Mesenteric fat pad (tissue), 1 donor: ENCODE data around the gene N4BP3. TPM values are rescaled to one million over a fixed set of nuclear protein-coding genes. Genes with fewer than 3 reads are reported as not detected.

Experiments used
- DNase-seq: peaks from one replicate; pipeline ENCODE4 v3.0.0-alpha.2; 2020; ENCODE audit warnings: low spot score
- total RNA-seq: library from RNA; stranded (reverse); fragmentation: NEBNext Ultra II Directional; extraction: Animal tissue kit (Norgen Biotek cat#: 25700); gene quantifications from one replicate; pipeline ENCODE4 v1.2.1, GENCODE V29; 2021
- donor health status: DM: yes; HTN: yes; CAD: no.

Gene N4BP3
- total RNA-seq, 1 donor from 2014 or later, result 2.4 TPM

DNA sequence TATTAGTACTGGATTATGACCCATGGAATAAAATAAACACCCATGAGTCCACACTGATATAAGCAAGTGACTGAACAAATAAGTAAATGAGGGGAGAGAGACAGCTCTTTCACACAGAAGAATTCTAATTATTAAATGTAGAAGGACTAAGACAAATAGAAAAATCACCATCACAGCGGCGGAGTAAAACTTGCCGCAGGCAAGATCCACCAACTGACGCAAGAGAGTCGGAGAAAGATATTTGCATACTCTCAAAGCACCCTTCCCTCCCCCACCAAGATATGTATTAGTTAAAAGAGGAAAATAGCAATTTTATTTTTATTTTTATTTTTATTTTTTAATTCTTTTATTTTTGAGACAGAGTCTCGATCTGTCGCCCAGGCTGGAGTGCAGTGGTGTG, 14.6 kb upstream of the N4BP3 start:
- no peak for DNase-seq

DNA sequence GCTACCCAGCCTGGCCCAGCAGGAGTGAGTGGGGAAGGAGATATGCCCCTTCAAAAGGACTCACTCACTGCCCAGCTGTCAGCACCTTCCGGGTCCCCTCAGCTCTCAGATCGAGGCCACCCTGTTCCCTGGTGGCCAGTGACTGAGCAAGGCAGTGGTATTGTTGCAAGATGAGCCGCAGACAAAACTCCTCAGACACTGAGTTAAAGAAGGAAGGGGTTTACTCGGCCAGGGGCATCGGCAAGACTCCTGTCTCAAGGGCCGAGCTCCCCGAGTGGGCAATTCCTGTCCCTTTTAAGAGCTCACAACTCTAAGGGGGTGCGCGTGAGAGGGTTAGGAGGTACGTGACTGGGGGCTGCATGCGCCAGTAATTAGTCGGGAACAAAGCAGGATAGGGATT, 9.7 kb upstream of the N4BP3 start:
- DNase-seq, result no peak

DNA sequence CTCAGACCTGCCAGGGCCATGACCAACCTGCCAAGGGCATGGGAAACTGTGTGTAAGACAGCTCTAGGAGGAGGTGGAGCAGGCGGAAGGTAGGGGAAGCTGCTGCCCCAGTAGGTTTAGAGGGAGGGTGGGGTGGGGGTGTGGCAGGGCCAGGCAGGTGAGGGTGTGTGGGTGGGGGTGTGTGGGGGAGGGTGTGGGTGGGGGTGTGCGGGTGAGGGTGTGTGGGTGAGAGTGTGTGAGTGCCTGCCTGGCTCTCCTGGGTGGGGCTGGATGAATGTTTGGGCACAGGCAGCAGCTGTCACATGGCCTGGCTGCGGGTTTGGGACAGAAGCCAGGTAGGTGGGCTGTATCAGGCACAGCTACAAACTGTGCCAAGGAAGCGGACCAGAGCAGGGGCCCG, 8.8 kb upstream of the N4BP3 start:
- DNase-seq, result no peak

DNA sequence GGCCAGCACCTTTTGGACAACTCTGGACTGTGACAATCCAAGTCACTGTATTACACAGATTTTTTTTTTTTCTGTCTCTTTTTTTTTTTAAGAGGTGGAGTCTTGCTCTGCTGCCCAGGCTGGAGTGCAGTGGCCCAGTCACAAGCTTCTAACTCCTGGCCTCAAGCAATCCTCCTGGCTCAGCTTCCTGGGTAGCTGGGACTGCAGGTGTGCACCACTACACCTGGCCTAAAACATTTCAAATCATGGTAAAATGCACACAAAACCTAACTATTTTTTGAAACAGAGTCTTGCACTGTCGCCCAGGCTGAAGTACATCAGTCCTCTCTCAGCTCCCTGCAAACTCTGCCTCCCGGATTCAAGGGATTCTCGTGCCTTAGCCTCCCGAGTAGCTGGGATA, 7.2 kb upstream of the N4BP3 start:
- no peak for DNase-seq

DNA sequence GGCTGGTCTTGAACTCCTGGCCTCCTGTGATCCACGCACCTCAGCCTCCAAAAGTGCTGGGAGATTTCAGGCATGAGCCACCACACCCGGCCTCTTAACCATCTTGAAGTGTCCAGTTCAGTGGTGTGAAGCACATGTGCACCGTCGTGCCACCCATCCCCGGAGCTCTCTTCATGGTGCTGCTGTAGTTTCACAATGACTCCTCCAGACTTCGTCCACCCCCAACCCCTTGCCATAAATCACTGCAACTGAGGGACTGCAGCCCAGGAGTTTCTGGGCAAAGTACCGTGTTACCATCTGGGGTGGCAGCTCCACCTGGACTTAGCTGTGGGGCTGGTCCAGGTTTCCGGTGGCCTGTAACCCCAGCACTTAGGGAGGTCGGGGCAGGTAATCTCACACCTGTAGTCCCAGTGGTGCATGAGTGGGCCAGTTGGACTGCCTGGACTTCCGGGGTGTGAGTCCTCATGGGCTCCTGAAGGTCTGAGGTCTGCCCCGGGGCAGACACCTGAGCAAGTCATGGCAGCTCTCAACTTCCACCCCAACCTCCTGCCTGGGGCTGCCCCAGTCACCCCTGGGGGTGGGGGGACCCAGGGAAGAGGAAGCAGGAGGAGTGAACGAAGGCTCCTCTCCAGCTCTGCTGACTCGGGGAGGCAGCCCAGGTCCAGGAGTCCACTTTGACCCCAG, 6.6 kb upstream of the N4BP3 start:
- no peak for DNase-seq

DNA sequence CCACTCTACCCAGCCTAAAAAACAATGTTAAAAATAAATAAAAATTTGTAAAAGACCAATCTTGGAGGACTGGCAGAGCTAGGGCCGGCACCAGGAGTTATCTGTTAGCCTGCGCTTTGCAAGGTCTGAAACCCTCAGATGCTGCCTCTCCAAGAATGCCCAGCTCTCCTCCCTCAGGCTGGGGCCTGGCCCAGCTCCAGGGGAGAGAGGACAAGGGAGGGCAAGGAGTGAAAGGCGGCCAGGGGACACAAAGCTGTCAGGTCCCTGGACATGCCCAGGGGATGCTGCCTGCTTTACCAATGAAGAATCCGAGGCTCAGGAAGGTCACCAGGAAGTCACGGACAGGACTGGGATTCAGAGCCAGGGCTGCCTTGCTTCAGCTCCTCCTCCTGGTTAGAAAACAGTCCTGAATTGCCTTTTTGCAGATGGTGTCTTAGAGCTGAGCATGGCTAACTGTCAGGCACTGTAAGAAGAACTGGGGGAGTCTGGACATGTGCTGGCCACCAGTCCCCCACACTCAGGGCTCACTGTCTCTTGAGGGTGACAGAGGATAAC, 5.5 kb upstream of the N4BP3 start:
- DNase-seq, result no peak

DNA sequence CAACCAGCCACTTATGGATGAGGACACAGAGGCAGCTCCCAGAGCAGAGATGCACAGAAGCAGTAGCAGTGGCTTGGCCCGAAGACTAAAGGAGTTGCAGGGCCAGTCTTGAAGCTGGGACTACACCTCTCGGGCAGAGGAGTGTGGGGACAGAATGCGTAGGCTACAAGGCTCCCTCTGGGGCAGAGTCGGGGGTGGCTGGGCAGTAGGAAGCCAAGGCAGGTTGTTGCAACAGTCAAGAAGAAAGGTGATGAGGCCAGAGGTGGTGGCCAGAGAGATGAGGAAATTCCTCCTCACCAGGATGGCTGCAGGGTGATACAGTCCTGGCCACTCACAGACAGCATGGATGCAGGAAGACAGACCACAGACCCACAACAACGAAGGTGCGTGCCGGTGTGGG, 4.9 kb upstream of the N4BP3 start:
- no peak for DNase-seq

DNA sequence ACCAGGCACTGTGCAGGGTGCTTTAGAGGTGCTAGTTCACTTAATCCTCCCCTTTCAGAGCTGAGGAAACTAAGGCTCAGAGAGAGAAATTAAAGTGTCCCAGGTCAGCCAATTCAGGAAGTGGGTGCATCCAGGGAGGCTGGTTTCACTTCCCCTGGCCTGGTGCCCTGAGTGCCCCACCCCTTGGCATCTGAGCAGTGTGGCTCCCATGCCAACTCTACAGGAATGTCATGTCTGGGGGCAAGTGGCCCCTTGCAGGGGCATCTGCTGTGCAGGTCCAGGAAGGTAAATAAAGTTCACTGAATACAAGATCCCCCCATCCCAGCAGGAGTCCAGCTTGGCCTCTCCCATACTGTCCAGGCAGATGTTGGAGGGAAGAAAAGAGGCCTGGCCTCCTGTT, 4.4 kb upstream of the N4BP3 start:
- DNase-seq, result no peak

DNA sequence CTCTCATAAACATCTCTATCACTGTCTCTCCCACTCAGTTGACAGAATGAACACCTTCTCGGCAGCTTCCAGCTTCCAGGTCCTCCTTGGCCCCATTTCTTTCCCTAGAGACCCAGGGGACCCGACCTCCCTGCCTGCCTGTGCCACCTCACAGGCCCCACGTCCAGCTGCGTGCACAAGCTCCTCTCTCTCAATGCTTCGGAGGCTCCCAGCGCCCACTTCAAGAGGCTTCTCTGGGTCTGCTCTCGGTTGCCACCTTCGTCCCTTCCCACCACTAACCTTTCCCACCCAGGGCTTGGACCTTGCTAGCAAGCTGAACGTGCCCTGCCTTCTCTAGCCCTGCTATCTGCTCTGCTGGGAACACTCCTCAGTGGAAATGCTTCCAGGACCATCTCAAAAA, 2.8 kb upstream of the N4BP3 start:
- no peak for DNase-seq

DNA sequence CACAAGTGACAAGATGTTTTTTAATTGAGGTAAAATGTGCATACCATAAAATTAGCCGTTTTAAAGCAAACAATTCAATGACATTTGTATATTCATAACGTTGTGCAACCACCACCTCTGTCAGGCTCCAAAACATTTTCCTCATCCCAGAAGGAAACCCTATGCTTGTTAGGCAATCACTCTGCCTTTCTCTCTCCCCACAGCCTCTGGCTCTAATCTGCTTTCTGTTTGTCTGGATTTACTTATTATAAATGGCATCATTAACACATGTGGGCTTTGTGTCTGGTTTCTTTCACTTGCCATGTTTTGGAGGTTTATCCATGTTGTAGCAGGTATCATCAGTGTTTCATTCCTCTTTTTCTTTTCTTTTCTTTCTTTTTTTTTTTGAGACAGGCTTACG, 1.4 kb upstream of the N4BP3 start:
- DNase-seq, result no peak

DNA sequence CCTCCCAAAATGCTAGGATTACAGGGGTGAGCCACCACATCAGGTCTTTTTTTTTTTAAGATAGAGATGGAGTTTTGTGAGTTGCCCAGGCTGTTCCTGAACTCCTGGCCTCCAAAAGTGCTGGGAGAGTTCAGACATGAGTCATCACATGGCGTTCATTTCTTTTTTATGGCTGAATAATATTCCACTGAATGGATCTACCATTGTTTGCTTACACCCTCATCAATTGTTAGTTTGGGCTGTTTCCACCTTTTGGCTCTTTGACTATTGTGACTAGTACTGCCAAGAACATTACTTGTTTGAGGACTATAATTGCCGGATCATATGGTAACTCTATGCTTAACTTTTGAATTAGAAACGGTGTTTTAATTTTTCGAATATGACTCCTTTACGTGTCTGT, 787 bp upstream of the N4BP3 start:
- no peak for DNase-seq

DNA sequence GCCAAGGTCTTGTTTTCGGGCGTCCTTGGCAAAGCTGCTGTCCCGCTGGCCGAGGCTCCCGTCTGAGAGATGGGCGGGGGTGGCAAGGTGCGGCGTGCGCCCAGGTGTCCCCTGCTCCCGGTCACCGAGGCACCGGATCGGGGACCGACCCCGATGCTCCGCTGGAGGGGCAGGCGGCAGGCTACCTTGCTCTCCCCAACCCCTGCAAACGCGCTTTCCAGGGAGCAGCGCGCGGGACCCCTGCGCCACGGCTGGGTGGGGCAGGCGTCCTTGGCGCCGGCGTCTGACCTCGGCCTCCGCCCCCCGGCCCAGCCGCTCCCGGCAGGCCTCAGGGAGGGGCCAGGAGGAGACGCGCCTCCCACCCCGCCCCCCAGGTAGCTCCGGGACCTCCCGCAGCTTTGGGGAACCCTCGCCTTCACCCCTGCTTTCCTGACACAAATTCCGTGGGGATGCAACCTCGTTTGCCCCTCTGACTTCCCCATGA, 551 bp downstream of the N4BP3 start:
- no peak for DNase-seq

DNA sequence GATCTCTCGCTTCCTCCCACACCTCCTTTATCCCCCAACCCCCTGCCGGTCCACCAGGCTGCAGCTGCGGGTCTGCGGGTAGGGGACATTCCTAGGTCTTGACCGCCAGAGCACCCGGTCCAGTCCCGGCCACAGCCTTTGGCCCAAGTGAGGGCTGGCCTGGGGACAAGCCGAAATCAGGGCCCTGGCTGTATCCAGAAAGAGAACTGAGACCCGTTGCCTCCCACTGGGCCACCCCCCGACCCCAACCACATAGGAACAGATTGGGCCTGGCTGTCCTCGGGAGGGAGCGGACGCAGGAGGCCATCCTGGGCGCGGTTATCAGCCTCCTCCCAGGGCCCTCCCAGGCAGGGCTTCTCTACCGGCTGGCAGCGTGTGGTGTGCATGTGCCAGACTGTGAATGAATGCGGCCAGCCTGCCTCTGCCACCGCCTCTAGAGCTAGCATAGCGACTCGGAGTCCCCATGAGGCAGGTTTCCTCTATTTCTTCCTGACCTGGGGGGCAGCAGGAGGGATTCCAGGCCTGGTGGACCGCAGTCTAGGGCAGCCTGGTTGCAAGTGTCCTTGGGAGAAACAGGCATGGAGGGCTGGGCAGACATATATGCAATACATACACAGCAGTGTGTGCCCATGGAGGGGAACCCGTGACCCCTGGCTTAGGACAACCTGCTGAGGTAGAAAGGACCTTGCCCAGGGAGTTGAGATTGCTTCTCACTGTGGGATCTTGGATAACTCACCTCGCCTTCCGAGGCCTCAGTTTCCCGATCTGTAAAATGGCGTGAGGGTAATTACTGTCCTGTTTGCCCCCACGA, 1.2 kb downstream of the N4BP3 start:
- no peak for DNase-seq

DNA sequence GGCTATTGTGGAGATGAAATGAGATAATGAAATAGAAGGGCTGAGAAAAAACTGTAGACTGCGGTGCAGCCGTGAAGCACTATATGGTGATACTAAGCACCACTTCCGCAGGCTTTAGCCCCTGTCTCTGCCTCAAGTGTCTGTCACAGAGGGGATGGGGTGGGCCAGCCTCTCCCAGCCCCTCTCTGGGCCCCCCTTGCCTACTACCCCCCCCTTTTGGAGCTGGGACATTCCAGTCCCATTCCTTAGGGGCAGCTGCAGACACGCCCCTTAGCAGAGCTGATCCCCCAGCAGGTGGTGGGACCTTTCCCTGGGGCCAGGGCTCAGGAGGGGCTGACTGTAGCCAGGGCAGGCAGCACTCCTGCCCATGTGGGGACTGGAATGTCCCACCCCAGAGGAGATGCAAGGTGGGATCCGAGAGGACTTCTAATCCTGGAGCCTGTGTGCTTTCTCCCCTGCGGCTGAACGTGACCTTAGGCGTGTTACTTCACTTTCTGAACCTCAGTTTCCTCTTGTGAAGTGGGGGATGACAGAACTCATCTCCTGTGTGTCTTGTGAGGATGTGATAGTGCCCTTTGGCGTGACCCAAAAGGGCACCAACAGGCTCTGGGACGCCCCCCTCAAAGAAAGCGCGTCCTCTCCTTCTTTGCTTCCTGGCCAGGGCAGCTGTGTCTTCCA, 1.9 kb downstream of the N4BP3 start:
- DNase-seq, result no peak

DNA sequence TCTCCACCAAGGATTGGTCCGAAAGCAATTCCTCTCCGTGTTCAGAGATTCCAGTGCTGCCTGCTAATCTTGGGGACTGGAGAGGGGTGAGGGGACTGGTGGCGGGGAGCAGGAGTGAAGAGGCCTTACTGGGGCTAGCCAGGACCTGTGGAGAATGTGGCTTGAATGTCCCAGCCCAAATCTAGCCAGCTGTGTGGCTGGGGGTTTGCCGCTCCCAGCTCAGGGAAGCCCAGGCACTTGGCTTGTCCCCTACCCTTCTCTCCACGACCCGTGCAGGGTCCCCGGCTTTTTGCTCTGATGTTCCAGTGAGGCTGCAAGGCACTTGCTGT, 2.4 kb downstream of the N4BP3 start:
- no peak for DNase-seq

DNA sequence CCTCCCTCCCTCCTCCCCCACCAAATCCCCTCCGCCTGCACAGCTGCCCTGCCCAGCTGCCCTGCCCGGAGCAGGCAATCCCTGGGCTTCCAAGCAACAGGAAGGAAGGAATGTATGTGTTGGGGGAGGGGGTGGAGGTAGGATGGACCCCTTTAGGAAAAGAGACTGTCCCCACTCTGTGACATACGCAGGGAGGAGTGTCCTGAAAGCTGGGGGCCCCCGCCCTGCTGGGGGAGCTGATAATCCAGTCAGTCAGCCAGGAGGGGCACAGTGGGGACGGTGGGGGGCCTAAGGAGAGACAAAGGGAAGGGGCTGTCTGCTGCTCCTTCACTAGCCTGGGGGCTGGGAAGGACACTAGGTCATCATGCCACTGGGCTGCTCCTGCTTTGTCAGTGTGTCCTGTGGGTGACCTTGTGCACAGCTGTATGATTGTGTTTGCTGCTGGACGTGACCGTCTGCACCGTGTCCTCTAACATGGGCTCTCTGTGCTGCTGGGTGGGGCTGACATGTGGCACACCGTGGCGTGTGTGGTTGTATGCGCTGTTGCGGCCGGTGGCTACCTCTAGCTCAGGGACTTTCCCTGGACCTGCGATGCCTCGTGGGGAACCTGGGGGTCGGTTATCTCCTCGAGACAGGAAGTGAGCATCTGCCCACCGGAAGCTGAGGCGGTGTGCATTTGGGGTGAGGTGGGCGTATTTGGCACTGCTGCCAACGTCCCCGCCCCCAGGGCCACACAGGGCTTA, 3.0 kb downstream of the N4BP3 start:
- DNase-seq, result no peak

DNA sequence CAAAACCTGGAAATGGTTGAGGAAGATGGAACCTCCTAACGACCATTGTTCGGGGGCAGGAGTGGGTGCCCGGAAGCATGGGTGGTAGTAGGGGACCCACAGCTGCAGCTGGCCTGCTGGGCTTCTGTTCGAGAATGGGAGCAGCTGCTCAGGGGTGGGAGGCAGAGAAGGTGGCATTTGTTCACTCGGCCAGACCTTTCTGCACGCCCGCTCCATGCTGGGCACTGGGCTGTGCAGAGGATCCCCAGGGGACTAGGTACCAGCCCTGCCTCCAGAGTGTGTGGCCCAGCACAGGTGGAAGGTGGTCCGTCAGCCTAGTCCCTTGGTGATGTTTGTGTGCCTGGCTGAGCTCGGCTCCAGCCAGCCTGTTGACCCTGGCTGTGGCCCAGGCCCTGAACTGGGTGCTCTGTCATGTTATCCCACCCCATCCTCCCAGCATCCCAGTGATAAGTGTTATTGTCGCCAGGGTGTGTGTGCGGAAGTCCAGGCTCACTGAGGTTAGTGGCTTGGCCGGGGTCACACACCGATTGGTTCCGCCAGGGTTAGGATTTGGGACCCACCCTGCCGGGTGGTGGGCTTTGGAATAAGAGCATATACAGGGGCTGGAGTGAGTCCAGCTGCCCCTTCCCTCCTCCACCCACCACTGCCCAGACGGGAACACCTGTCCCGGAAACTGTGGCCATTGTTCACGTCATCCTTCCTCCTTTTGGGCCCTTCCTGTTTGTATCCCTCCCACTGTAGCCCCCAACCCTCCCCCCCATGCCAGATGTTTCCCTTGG, 4.8 kb downstream of the N4BP3 start:
- no peak for DNase-seq

DNA sequence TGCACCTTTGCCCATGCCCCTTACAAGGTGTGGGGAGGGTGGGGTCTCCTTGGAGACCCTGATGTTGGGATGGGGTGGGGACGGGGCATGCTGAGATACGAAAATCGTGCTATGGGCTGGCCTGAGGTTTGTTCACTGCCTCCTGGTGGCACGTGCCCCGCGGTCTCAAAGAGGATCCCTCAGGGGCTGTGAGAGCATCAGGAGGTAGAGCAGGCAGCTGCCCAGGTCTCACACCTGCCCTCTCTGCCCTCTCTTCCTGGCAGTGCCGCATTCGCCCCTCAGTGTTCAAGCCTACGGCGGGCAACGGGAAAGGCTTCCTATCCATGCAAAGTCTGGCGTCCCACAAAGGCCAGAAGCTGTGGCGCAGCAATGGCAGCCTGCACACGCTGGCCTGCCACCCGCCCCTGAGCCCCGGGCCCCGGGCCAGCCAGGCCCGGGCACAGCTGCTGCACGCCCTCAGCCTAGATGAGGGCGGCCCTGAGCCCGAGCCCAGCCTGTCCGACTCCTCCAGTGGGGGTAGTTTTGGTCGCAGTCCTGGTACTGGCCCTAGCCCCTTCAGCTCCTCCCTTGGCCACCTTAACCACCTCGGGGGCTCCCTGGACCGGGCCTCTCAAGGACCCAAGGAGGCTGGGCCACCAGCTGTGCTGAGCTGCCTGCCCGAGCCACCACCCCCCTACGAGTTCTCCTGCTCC, 6.7 kb downstream of the N4BP3 start:
- no peak for DNase-seq

DNA sequence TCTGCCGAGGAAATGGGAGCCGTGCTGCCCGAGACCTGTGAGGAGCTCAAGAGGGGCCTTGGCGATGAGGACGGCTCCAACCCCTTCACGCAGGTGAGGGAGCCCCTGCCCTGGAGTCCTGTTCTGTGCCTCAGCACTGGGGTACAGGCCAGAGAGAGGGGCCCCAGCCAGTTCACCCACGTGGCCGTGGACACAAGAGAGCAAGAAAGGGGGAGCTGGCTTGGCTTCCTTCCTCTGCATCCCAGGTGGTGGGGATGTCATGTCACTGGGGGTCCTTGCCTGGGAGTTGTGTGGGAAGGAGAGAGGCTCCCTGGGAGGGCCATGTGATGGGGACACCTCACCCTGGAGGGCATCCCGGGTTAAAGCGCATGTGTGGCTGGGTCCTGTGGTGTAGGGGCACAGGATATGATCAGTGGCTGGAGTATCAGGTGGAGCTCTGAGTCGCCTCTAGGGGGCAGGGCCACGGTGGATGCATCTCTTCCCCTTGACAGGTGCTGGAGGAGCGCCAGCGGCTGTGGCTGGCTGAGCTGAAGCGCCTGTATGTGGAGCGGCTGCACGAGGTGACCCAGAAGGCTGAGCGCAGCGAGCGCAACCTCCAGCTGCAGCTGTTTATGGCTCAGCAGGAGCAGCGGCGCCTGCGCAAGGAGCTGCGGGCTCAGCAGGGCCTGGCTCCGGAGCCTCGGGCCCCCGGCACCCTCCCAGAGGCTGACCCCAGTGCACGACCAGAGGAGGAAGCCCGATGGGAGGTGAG, 7.5 kb downstream of the N4BP3 start:
- DNase-seq, result no peak
